Measurements from ENCODE around the gene ARMC2.

The ARMC2 gene

GRCh38 chr6:108921547-108922361 lies 73.5 kb downstream of the ARMC2 start:
- Histone ChIP-seq H3K4me2 (ENCODE audit: low read depth, low read length, poor library complexity, severe bottlenecking) (no peak overlapping the region), H3K4me3 (ENCODE audit: insufficient read depth, low read length, poor library complexity, severe bottlenecking) (no peak overlapping the region), H3K9me3 (ENCODE audit: insufficient read depth, low read length) (no peaks in the 10 kb centered on the region), H3K9ac (ENCODE audit: low read length) (no peak overlapping the region), H3K79me2 (ENCODE audit: insufficient read depth, low read length) (no peaks in the 10 kb centered on the region), H2AFZ (ENCODE audit: low read depth, low read length, severe bottlenecking) (no peak overlapping the region), H3K27me3 (ENCODE audit: low read length) (no peaks in the 10 kb centered on the region), H3K36me3 (ENCODE audit: low read length) (no peaks in the 10 kb centered on the region), H3F3A (ENCODE audit: insufficient read depth) (no peaks in the 10 kb centered on the region), H4K20me1 (ENCODE audit: low read depth, low read length) (no peaks in the 10 kb centered on the region), H3K9me2 (replicated peaks; ENCODE audit: insufficient read depth, low read length) (no peaks in the 10 kb centered on the region), H3K27ac (ENCODE audit: low read depth, low read length) (no peak overlapping the region)
- TF ChIP-seq EZH2phosphoT487 (conservative IDR thresholded peaks at IDR 0.05; ENCODE audit: low read length) = no peak
- TF ChIP-seq CTCF (IDR thresholded peaks at IDR 0.05; ENCODE audit: insufficient read depth, low read length, poor library complexity, severe bottlenecking) = no peak

- Histone ChIP-seq H3K27me3 (ENCODE audit: low read length) (no peaks in the 10 kb centered on the region), H3K4me3 (ENCODE audit: insufficient read depth, low read length, poor library complexity, severe bottlenecking) (no peak overlapping the region), H4K20me1 (ENCODE audit: low read depth, low read length) (no peaks in the 10 kb centered on the region), H2AFZ (ENCODE audit: low read depth, low read length, severe bottlenecking) (no peak overlapping the region), H3F3A (ENCODE audit: insufficient read depth) (no peaks in the 10 kb centered on the region), H3K4me2 (ENCODE audit: low read depth, low read length, poor library complexity, severe bottlenecking) (no peak overlapping the region), H3K9me3 (ENCODE audit: insufficient read depth, low read length) (no peaks in the 10 kb centered on the region), H3K36me3 (ENCODE audit: low read length) (no peaks in the 10 kb centered on the region), H3K9ac (ENCODE audit: low read length) (no peak overlapping the region), H3K27ac (ENCODE audit: low read depth, low read length) (no peak overlapping the region), H3K9me2 (replicated peaks; ENCODE audit: insufficient read depth, low read length) (no peaks in the 10 kb centered on the region), H3K79me2 (ENCODE audit: insufficient read depth, low read length) (no peaks in the 10 kb centered on the region)
- TF ChIP-seq EZH2phosphoT487 (conservative IDR thresholded peaks at IDR 0.05; ENCODE audit: low read length) (no peak), CTCF (IDR thresholded peaks at IDR 0.05; ENCODE audit: insufficient read depth, low read length, poor library complexity, severe bottlenecking) (no peak)
Measured at GRCh38 chr6:108922499-108922898, 74.3 kb downstream of the ARMC2 start.

- no peaks in the 10 kb centered on the region for H3K9me3 ChIP-seq (ENCODE audit: insufficient read depth, low read length)
- H3K27ac ChIP-seq (ENCODE audit: low read depth, low read length) = no peak overlapping the region
- H3K36me3 ChIP-seq (ENCODE audit: low read length) = no peaks in the 10 kb centered on the region
- no peaks in the 10 kb centered on the region for H4K20me1 ChIP-seq (ENCODE audit: low read depth, low read length)
- H3K4me3 ChIP-seq (ENCODE audit: insufficient read depth, low read length, poor library complexity, severe bottlenecking) = no peak overlapping the region
- H2AFZ ChIP-seq (ENCODE audit: low read depth, low read length, severe bottlenecking) = no peak overlapping the region
- no peaks in the 10 kb centered on the region for H3K9me2 ChIP-seq (replicated peaks; ENCODE audit: insufficient read depth, low read length)
- no peaks in the 10 kb centered on the region for H3F3A ChIP-seq (ENCODE audit: insufficient read depth)
- H3K27me3 ChIP-seq (ENCODE audit: low read length) = no peaks in the 10 kb centered on the region
- H3K79me2 ChIP-seq (ENCODE audit: insufficient read depth, low read length) = no peaks in the 10 kb centered on the region
- H3K9ac ChIP-seq (ENCODE audit: low read length) = no peak overlapping the region
- H3K4me2 ChIP-seq (ENCODE audit: low read depth, low read length, poor library complexity, severe bottlenecking) = no peak overlapping the region
- TF ChIP-seq EZH2phosphoT487 (conservative IDR thresholded peaks at IDR 0.05; ENCODE audit: low read length) = no peak
- TF ChIP-seq CTCF (IDR thresholded peaks at IDR 0.05; ENCODE audit: insufficient read depth, low read length, poor library complexity, severe bottlenecking) = no peak
Measured at GRCh38 chr6:108927927-108928326, 79.7 kb downstream of the ARMC2 start.
